Esophagus squamous epithelium (tissue), 5 donors: Measurements from ENCODE around the gene AXL. TPM values are rescaled to one million over a fixed set of nuclear protein-coding genes. Genes with fewer than 3 reads are reported as not detected.

ENCODE experiments used
- DNase-seq: peaks from one replicate; lab custom pipeline; 2025; lab: John Stamatoyannopoulos, UW
- H3K27ac ChIP-seq, 4 donors: fragments of 200-600 bp; sonication (generic); one replicate each; pipeline ENCODE4 v1.5.1; 2016 to 2019; ENCODE audit warnings: mild to moderate bottlenecking in 1 of 4
- H3K27me3 ChIP-seq, 4 donors: fragments of 200-600 bp; sonication (generic); 1 replicate in 3 of 4; 2 replicates in 1 of 4; pipeline versions ENCODE4 v1.5.1 to v1.6.0; 2017 to 2021; ENCODE audit warnings: antibody characterized with exemption in 1 of 4
- H3K36me3 ChIP-seq, 3 donors: fragments of 200-600 bp; sonication (generic); one replicate each; pipeline ENCODE4 v1.5.1; 2016 to 2019
- H3K4me1 ChIP-seq, 3 donors: fragments of 200-600 bp; sonication (generic); one replicate each; pipeline ENCODE4 v1.5.1; 2017 to 2019
- H3K4me3 ChIP-seq, 4 donors: fragments of 200-600 bp; sonication (generic); 1 replicate in 3 of 4; 2 replicates in 1 of 4; pipeline ENCODE4 v1.5.1; 2016 to 2019; ENCODE audit warnings: mild to moderate bottlenecking in 2 of 4, moderate library complexity in 1 of 4
- H3K9me3 ChIP-seq, 3 donors: fragments of 200-600 bp; sonication (generic); one replicate each; pipeline ENCODE4 v1.5.1; 2016 to 2019
- POLR2A ChIP-seq, 4 donors: fragments of 450-650 bp; IDR thresholded peaks; one replicate each; pipeline ENCODE4 v1.6.1; 2017; ENCODE audit warnings: antibody characterized with exemption in 4 of 4, mild to moderate bottlenecking in 4 of 4, moderate library complexity in 3 of 4
- WGBS, 2 donors: methylation state at CpG; one replicate each; pipeline ENCODE4 v1.1.5; 2018; 5-methylcytosine and 5-hydroxymethylcytosine counted together
- intact Hi-C: fragments of 100-400 bp; cut with DNase I; formaldehyde crosslinking; loops from one replicate; pipeline ENCODE4 v1.15.0; 2022
- total RNA-seq, 4 donors: library from RNA; depleted of rRNA; stranded (reverse); fragments of >200 nt; gene quantifications; one replicate each; pipeline ENCODE4 v1.1.0, GENCODE V29; 2016
- TF ChIP-seq, protein P1 (sequence below), 6 experiments: fragments of 450-650 bp in 4 of 6; fragments of 200-600 bp in 2 of 6; sonication (generic) in 2 of 6; IDR thresholded peaks; one replicate each; pipeline ENCODE4 v1.5.1; 2016 to 2019; ENCODE audit warnings: antibody characterized with exemption in 6 of 6, mild to moderate bottlenecking in 4 of 6, moderate library complexity in 4 of 6
- donor health status: DM: yes; HTN: yes; CAD: no.

Gene AXL
- total RNA-seq, 4 donors from 2014 or later, result 5.3 to 40.2 (median 17.3) TPM

DNA sequence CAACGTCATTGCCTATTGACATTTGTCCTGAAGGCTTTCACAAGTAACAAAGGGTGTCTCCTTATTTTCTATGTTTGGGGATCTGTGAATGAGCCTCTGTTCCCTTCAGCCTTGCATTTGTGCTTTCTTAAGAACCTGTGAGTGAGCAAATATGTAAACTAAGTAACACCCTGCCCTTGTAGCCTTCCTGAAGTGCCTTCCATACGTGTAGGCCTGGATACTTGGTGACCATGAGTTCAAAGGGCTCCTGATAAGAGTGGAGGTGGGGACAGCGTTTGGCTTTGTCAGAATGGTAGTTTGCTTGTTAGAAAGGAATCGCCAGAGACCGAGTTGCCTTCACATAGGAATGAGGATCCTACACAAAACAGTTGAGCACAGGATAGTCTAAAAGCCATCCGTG, 76.5 kb downstream of the AXL start:
- no peak for DNase-seq
- intact Hi-C loops, result no loop called here
- 77 to 80% methylated on average over 5 of the region's 6 CpGs for WGBS, 2 donors
- H3K4me1 ChIP-seq, result peaks cover 31 to 52% (median 46%) of the 10 kb centered on the region in 3 donors
- TF ChIP-seq, protein P1, sequence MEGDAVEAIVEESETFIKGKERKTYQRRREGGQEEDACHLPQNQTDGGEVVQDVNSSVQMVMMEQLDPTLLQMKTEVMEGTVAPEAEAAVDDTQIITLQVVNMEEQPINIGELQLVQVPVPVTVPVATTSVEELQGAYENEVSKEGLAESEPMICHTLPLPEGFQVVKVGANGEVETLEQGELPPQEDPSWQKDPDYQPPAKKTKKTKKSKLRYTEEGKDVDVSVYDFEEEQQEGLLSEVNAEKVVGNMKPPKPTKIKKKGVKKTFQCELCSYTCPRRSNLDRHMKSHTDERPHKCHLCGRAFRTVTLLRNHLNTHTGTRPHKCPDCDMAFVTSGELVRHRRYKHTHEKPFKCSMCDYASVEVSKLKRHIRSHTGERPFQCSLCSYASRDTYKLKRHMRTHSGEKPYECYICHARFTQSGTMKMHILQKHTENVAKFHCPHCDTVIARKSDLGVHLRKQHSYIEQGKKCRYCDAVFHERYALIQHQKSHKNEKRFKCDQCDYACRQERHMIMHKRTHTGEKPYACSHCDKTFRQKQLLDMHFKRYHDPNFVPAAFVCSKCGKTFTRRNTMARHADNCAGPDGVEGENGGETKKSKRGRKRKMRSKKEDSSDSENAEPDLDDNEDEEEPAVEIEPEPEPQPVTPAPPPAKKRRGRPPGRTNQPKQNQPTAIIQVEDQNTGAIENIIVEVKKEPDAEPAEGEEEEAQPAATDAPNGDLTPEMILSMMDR (IDR thresholded peaks at IDR 0.05), result no peak
- no peak for TF ChIP-seq POLR2A (IDR thresholded peaks at IDR 0.05)
- H3K36me3 ChIP-seq, result peaks cover 43 to 100% (median 49%) of the 10 kb centered on the region in 3 donors
- peak overlapping the region in 1 of 4 donors; percentile 82 for H3K27ac ChIP-seq
- no peak overlapping the region for H3K4me3 ChIP-seq
- no peaks in the 10 kb centered on the region for H3K27me3 ChIP-seq
- no peaks in the 10 kb centered on the region for H3K9me3 ChIP-seq

DNA sequence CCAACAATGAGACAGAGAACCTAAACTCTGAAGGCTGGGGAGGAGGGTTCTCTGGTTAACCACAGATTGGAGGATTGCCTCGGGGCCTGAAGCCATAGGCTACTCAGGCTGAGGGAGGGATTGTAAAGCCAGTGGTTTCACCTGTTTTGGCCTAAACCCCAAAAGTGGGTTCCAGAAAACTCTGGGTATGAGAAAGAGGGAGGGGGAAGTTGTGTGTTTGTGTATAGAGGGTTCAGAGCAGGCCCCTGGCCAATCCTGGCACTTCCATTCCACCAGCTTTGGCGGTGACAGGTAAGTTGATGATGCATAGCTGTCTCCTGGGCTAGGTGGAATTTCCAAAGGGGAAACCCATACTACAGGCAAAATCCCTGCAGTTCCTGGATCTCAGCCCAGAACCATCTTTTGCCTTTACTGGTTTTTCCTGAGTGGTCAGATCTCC, 77.4 kb downstream of the AXL start:
- Histone ChIP-seq H3K27ac (peak overlapping the region; percentile 57 to 84 (median 83)), H3K4me1 (peaks cover 31 to 59% (median 56%) of the 10 kb centered on the region in 3 donors), H3K9me3 (no peaks in the 10 kb centered on the region), H3K4me3 (no peak overlapping the region), H3K27me3 (no peaks in the 10 kb centered on the region), H3K36me3 (peaks cover 35 to 100% (median 45%) of the 10 kb centered on the region in 3 donors)
- TF ChIP-seq, protein P1 (IDR thresholded peaks at IDR 0.05), result no peak
- TF ChIP-seq POLR2A (IDR thresholded peaks at IDR 0.05), result no peak
- no peak for DNase-seq
- WGBS, 2 donors, result 19 to 37% methylated on average over 2 of the region's 2 CpGs
- intact Hi-C loops, result no loop called here

DNA sequence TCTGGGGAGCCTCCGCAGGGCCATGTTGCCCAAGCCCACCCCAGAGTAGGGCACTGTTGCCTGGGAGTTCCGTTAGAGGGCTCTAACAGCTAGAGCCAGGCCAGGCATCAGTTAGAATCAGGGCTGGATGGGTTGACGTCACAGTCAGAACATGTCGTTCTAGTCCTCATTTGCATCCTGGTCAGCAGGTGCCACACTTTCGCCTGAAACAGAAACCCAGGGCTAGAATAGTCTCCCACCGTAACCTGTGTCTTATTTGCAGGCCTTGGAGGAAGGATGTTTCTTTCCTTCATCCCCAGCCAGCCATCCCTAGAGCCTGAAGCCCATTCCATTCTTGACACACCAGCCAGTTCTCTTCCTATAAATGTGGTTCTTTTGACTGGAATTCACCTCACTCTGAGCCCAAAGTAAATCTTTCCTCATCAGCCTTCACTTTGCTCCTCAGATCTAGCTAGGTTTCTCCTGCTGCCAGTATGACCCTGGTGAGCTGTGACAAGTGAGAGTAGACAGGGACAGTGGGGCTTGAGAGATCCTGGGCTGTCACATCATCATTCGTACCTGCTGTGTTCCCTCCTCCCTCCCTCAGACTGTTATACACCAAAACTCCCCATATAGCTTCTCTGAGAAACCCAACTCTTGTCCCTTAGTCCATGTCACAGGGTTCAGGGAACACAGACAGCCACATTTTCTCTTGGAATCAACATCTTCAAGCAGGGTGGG, 78.8 kb downstream of the AXL start:
- intact Hi-C loops, result no loop called here
- no peak for TF ChIP-seq POLR2A (IDR thresholded peaks at IDR 0.05)
- TF ChIP-seq, protein P1 (IDR thresholded peaks at IDR 0.05), result no peak
- Histone ChIP-seq H3K4me1 (peaks cover 31 to 66% (median 57%) of the 10 kb centered on the region in 3 donors), H3K36me3 (peaks cover 29 to 100% (median 42%) of the 10 kb centered on the region in 3 donors), H3K4me3 (no peak overlapping the region), H3K9me3 (no peaks in the 10 kb centered on the region), H3K27me3 (no peaks in the 10 kb centered on the region), H3K27ac (peak overlapping the region; percentile 57 to 84 (median 83))
- DNase-seq, result no peak
- whole genome bisulfite sequencing, 2 donors, result 53 to 70% methylated on average over 5 to 6 of the region's 7 CpGs

DNA sequence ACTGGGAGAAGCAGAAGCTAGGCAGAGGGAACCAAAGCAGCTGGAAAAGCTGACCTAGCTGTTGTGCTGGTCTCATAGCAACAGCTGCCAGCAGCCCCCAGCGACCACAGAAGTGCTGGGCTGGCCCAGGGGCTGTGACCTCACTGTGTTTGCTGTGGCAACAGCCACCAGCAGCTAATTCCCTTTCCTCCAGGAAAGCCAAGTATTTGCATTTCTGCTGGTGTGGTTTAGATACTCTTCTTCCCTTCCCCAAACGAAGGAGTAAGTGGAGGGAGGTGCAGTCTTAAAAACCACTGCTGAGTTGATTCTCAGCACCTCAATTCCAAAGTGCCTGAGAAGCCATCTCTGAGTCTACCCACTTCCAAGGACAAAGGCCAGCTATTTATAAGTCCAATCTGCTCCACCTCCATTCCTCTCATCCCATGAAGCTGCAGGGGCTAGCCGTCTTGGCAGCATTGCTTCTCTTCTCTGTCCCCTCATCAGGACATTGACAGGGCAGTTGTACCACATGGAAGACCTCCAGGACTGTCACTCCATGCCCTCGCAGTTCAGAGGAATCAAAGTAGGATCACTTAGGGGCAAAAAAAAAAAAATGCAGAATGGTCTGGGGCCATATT, 79.4 kb downstream of the AXL start:
- Histone ChIP-seq H3K27me3 (no peaks in the 10 kb centered on the region), H3K36me3 (peaks cover 27 to 100% (median 37%) of the 10 kb centered on the region in 3 donors), H3K9me3 (no peaks in the 10 kb centered on the region), H3K27ac (peak overlapping the region; percentile 57 to 84 (median 83)), H3K4me3 (no peak overlapping the region), H3K4me1 (peaks cover 31 to 66% (median 57%) of the 10 kb centered on the region in 3 donors)
- no peak for DNase-seq
- intact Hi-C loops, result no loop called here
- TF ChIP-seq, protein P1 (IDR thresholded peaks at IDR 0.05), result no peak
- peak in 1 of 4 donors; percentile 35 for TF ChIP-seq POLR2A (IDR thresholded peaks at IDR 0.05)
- WGBS, 2 donors, result 37 to 38% methylated on average over 4 of the region's 4 CpGs
